DOHH2 (cell line): Measurements from ENCODE around the gene CTNNA2.

ENCODE experiments used
- H3F3A ChIP-seq: fragments of 200-600 bp; sonication (generic), shearing (Covaris generic); 2 replicates; pipeline ENCODE4 v1.6.0; 2016; ENCODE audit warnings: antibody characterized with exemption, mild to moderate bottlenecking; ENCODE audit not compliant: control insufficient read depth, insufficient read depth
- H3K27ac ChIP-seq: fragments of 200-600 bp; sonication (generic); 2 replicates; pipeline ENCODE4 v1.5.1; 2014; ENCODE audit warnings: low read depth, mild to moderate bottlenecking, low read length, moderate library complexity
- H3K27me3 ChIP-seq: fragments of 200-600 bp; sonication (generic); 2 replicates; pipeline ENCODE4 v1.6.1; 2014; ENCODE audit warnings: mild to moderate bottlenecking, low read length, mixed read lengths; ENCODE audit not compliant: control insufficient read depth
- H3K36me3 ChIP-seq: fragments of 200-600 bp; sonication (generic); 2 replicates; pipeline ENCODE4 v1.6.1; 2014; ENCODE audit warnings: mild to moderate bottlenecking, low read length, moderate library complexity, mixed read lengths; ENCODE audit not compliant: control insufficient read depth
- H3K4me1 ChIP-seq: fragments of 200-600 bp; sonication (generic); 2 replicates; pipeline ENCODE4 v1.6.1; 2014; ENCODE audit warnings: mild to moderate bottlenecking, low read length, mixed read lengths; ENCODE audit not compliant: control insufficient read depth
- H3K4me2 ChIP-seq: fragments of 200-600 bp; sonication (generic); 2 replicates; pipeline ENCODE4 v1.6.0; 2014; ENCODE audit warnings: mild to moderate bottlenecking, low read length, moderate library complexity
- H3K4me3 ChIP-seq: fragments of 200-600 bp; sonication (generic); 2 replicates; pipeline ENCODE4 v1.5.1; 2014; ENCODE audit warnings: mild to moderate bottlenecking, low read length, mixed read lengths
- H3K79me2 ChIP-seq: fragments of 200-600 bp; sonication (generic); 2 replicates; pipeline ENCODE4 v1.6.1; 2014; ENCODE audit warnings: mild to moderate bottlenecking, low read length, mixed read lengths; ENCODE audit not compliant: control insufficient read depth
- H3K9me2 ChIP-seq: fragments of 200-600 bp; sonication (generic); replicated peaks from 2 replicates; pipeline ENCODE4 v1.6.1; 2014; ENCODE audit warnings: mild to moderate bottlenecking, low read length, mixed read lengths; ENCODE audit not compliant: control insufficient read depth
- H3K9me3 ChIP-seq: fragments of 200-600 bp; sonication (generic); 2 replicates; pipeline ENCODE4 v1.6.1; 2014; ENCODE audit warnings: antibody characterized with exemption, low read length, mixed read lengths; ENCODE audit not compliant: control insufficient read depth, insufficient read depth
- H4K20me1 ChIP-seq: fragments of 200-600 bp; sonication (generic); 2 replicates; pipeline ENCODE4 v1.6.0; 2014; ENCODE audit warnings: low read depth, mild to moderate bottlenecking, antibody characterized with exemption, low read length, moderate library complexity; ENCODE audit not compliant: control insufficient read depth, insufficient read depth
- EZH2phosphoT487 ChIP-seq: fragments of 200-600 bp; sonication (generic); IDR thresholded peaks from 2 replicates; pipeline ENCODE4 v1.6.1; 2017; ENCODE audit warnings: borderline replicate concordance, mild to moderate bottlenecking, antibody characterized with exemption, low read length, moderate library complexity, mixed read lengths
- TF ChIP-seq, protein P1 (sequence below): fragments of 200-600 bp; sonication (generic); IDR thresholded peaks from one replicate; pipeline ENCODE4 v1.5.1; 2014; ENCODE audit warnings: antibody characterized with exemption, mild to moderate bottlenecking, low read depth, low read length; ENCODE audit not compliant: poor library complexity, severe bottlenecking

Gene CTNNA2

DNA sequence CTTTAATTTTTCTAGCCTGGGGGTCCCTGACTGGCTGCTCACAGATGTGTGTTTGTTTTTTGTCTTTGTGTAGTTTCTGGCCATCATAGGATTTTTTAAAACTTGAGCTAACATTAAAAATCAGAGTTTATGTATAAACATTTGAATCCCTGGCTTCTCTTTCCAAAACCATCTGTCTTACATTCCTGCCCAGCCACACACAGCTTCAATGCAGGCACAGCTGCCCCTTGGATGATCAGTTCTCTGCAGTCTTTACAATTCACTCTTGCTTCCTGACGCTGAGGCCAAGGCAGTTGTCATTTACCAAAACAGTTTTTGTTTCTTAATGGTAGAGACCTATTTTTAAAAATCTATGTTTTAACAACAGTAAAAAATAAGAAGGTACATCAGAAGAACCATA lies 960.9 kb downstream of the CTNNA2 start:
- H3K9me3 ChIP-seq, result no peaks in the 10 kb centered on the region

DNA sequence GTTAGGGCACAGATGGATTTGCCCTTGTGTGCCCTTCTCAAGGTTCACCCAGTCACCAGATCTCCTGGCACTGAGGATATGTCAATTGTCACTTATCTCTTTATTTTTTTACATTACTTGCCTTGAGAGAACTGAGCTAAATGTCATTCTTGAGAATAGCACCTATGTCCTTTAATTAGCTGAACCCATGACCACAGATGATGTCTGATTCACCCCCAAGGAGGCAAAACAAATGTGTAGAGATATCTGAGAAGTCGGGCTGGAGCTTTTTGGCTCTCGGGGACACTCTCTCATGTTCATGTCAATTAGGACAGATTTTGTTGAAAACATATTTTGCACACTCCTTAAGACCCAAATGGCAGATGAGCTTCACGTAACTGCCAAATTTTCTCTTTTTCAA lies 963.1 kb downstream of the CTNNA2 start:
- Histone ChIP-seq H3F3A (no peaks in the 10 kb centered on the region), H3K79me2 (no peaks in the 10 kb centered on the region), H3K9me3 (no peaks in the 10 kb centered on the region), H4K20me1 (no peaks in the 10 kb centered on the region), H3K27ac (no peak overlapping the region), H3K4me3 (no peak overlapping the region), H3K9me2 (no peaks in the 10 kb centered on the region), H3K36me3 (no peaks in the 10 kb centered on the region), H3K27me3 (no peaks in the 10 kb centered on the region), H3K4me2 (no peak overlapping the region), H3K4me1 (no peaks in the 10 kb centered on the region)
- TF ChIP-seq, protein P1, sequence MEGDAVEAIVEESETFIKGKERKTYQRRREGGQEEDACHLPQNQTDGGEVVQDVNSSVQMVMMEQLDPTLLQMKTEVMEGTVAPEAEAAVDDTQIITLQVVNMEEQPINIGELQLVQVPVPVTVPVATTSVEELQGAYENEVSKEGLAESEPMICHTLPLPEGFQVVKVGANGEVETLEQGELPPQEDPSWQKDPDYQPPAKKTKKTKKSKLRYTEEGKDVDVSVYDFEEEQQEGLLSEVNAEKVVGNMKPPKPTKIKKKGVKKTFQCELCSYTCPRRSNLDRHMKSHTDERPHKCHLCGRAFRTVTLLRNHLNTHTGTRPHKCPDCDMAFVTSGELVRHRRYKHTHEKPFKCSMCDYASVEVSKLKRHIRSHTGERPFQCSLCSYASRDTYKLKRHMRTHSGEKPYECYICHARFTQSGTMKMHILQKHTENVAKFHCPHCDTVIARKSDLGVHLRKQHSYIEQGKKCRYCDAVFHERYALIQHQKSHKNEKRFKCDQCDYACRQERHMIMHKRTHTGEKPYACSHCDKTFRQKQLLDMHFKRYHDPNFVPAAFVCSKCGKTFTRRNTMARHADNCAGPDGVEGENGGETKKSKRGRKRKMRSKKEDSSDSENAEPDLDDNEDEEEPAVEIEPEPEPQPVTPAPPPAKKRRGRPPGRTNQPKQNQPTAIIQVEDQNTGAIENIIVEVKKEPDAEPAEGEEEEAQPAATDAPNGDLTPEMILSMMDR, result no peak
- TF ChIP-seq EZH2phosphoT487, result no peak

More for the DNA sequence above, 960.9 kb downstream of the CTNNA2 start:
- Histone ChIP-seq H3K4me1 (no peaks in the 10 kb centered on the region), H3K79me2 (no peaks in the 10 kb centered on the region), H3K4me3 (no peak overlapping the region), H3F3A (no peaks in the 10 kb centered on the region), H3K36me3 (no peaks in the 10 kb centered on the region), H4K20me1 (no peaks in the 10 kb centered on the region), H3K9me2 (no peaks in the 10 kb centered on the region), H3K27me3 (no peaks in the 10 kb centered on the region), H3K4me2 (no peak overlapping the region), H3K27ac (no peak overlapping the region)
- no peak for TF ChIP-seq EZH2phosphoT487
- TF ChIP-seq, protein P1, result no peak

DNA sequence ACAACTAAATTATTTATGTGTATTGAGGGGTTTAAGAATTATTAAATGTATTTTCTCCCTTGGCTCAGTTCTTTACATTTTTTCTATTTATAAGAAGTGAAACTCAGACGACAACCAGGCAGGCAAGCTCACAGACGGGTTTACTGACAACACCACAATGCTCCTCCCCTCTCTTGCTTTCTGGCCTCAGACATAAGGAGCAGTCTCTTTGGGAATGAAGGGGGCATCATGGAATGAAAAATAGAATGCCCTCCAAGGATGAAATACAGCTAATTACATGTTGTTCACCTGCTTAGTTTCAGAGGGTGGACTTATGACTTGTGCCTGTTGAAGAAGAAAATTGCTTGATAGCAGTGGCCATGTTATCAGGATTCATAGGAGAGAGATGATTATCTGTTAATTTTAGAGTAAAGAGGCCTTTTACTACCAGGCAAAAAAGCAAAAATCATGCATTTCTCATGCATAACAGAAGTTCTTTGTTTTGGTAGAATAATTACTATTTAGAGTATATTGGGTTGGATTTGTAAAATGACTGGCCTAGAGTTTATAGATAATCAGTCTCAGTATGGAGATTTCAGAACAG lies 963.8 kb downstream of the CTNNA2 start:
- Histone ChIP-seq H3K4me3 (no peak overlapping the region), H3K9me3 (no peaks in the 10 kb centered on the region), H3K4me2 (no peak overlapping the region)

More for the DNA sequence above, 963.8 kb downstream of the CTNNA2 start:
- Histone ChIP-seq H3K27me3 (no peaks in the 10 kb centered on the region), H3K4me1 (no peaks in the 10 kb centered on the region), H3F3A (no peaks in the 10 kb centered on the region), H4K20me1 (no peaks in the 10 kb centered on the region), H3K27ac (no peak overlapping the region), H3K79me2 (no peaks in the 10 kb centered on the region), H3K9me2 (no peaks in the 10 kb centered on the region), H3K36me3 (no peaks in the 10 kb centered on the region)
- TF ChIP-seq, protein P1, result no peak
- TF ChIP-seq EZH2phosphoT487, result no peak
